NB4 (cell line): ENCODE results near the gene SCLY.

ENCODE experiments used
- DNase-seq: peaks from one replicate; pipeline ENCODE4 v3.0.0; 2010; ENCODE audit warnings: low read depth
- H3K4me3 ChIP-seq: one replicate; pipeline ENCODE4 v1.5.1; 2011; ENCODE audit warnings: mild to moderate bottlenecking, low read depth, low read length, moderate library complexity
- MYC ChIP-seq: IDR thresholded peaks from 2 replicates; pipeline ENCODE4 v1.6.1; 2011; ENCODE audit warnings: low read depth, low read length
- POLR2A ChIP-seq: IDR thresholded peaks from 2 replicates; pipeline ENCODE4 v1.6.1; 2011; ENCODE audit warnings: mild to moderate bottlenecking; ENCODE audit not compliant: insufficient read length; ENCODE audit errors: extremely low read depth
- TF ChIP-seq, protein P1 (sequence below): IDR thresholded peaks from 2 replicates; pipeline ENCODE4 v1.6.1; 2011; ENCODE audit warnings: low read depth, low read length
- TF ChIP-seq, protein P2 (sequence below): IDR thresholded peaks from one replicate; pipeline ENCODE4 v1.5.1; 2012; ENCODE audit warnings: low read depth, low read length

Gene SCLY

GRCh38 chr2:238133499-238134392 is 72.9 kb downstream of the SCLY start:
- TF ChIP-seq, protein P1, sequence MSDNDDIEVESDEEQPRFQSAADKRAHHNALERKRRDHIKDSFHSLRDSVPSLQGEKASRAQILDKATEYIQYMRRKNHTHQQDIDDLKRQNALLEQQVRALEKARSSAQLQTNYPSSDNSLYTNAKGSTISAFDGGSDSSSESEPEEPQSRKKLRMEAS = no peak
- no peak for TF ChIP-seq MYC
- no peak for DNase-seq

DNA sequence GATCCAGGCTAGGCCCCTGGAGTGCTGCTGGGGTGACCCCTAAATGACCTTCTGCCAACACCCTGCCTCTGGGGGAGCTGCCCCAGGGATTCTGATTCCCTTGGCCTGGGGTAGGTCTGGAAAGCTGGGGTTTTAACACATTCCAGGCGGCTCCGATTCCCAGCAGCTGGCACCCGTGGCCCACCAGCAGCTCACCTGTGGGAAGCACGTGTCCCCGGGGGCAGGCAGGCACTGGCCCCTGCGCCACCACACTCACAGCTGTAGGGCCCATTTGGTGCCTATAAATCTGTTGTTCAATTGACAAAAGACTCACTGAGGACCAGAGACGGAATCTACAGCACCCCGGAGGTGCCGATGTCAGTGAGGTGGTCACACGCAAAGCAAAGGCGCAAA is 73.6 kb downstream of the SCLY start:
- TF ChIP-seq MYC (no peak), POLR2A (no peak)
- TF ChIP-seq, protein P2, sequence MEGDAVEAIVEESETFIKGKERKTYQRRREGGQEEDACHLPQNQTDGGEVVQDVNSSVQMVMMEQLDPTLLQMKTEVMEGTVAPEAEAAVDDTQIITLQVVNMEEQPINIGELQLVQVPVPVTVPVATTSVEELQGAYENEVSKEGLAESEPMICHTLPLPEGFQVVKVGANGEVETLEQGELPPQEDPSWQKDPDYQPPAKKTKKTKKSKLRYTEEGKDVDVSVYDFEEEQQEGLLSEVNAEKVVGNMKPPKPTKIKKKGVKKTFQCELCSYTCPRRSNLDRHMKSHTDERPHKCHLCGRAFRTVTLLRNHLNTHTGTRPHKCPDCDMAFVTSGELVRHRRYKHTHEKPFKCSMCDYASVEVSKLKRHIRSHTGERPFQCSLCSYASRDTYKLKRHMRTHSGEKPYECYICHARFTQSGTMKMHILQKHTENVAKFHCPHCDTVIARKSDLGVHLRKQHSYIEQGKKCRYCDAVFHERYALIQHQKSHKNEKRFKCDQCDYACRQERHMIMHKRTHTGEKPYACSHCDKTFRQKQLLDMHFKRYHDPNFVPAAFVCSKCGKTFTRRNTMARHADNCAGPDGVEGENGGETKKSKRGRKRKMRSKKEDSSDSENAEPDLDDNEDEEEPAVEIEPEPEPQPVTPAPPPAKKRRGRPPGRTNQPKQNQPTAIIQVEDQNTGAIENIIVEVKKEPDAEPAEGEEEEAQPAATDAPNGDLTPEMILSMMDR = no peak
- TF ChIP-seq, protein P1 = no peak
- no peak overlapping the region for H3K4me3 ChIP-seq
- no peak for DNase-seq

More at GRCh38 chr2:238133499-238134392, 72.9 kb downstream of the SCLY start:
- no peak overlapping the region for H3K4me3 ChIP-seq

GRCh38 chr2:238135601-238136150 is 74.9 kb downstream of the SCLY start:
- H3K4me3 ChIP-seq = no peak overlapping the region
- no peak for TF ChIP-seq MYC
- TF ChIP-seq, protein P2 = no peak
- TF ChIP-seq, protein P1 = no peak
- no peak for TF ChIP-seq POLR2A
- no peak for DNase-seq

GRCh38 chr2:238136820-238137537 is 76.2 kb downstream of the SCLY start:
- TF ChIP-seq MYC = 0 out of 2 replicates have a peak, but pooled peaks have one; percentile 30
- TF ChIP-seq, protein P1 = 0 out of 2 replicates have a peak, but pooled peaks have one; percentile 10
- TF ChIP-seq POLR2A = no peak
- DNase-seq = peak; percentile 91
- H3K4me3 ChIP-seq = no peak overlapping the region

DNA sequence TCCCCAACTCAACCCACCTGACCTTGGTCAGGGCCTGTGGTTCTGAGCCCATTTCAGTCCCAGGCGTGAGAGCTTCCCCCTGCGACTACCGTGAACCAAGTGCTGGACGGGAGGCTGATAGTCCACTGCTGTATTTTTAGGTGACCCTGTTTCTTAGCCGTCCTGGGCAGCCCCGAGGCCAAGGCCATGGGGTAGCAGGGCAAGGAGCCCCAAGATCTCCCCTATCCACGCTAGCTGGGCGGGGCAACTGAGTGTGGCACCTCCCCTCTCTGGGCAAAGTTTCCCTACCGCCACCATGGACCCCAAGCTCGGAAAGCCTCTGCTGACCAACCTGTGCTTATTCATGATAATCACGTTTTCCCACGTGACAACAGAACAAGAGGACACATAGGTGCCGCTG is 77.1 kb downstream of the SCLY start:
- TF ChIP-seq POLR2A (no peak), MYC (no peak)
- TF ChIP-seq, protein P1 = no peak
- TF ChIP-seq, protein P2 = no peak
- no peak overlapping the region for H3K4me3 ChIP-seq
- DNase-seq = no peak

- H3K4me3 ChIP-seq = no peak within 1 kb of the TSS
- peak; percentile 63 for DNase-seq
- no peak for TF ChIP-seq MYC
- TF ChIP-seq POLR2A = no peak
- TF ChIP-seq, protein P2 = no peak
- TF ChIP-seq, protein P1 = no peak; the same call in 1 of the 2 replicates
Observed at GRCh38 chr2:238138331-238139195, 77.8 kb downstream of the SCLY start, which contains the start of gene KLHL30. TSS of gene KLHL30 (plus strand) at chr2:238138668. CDS start at chr2:238140755, 2,087 bp downstream.
